ENCODE data around the gene ECE2.

The ECE2 gene

GRCh38 chr3:184277366-184277765 is 1.5 kb downstream of the ECE2 start:
- no peak for DNase-seq

GRCh38 chr3:184282941-184283340 is 7.1 kb downstream of the ECE2 start:
- no peak for DNase-seq

GRCh38 chr3:184283681-184284080 is 7.9 kb downstream of the ECE2 start:
- no peak for DNase-seq

GRCh38 chr3:184284696-184285095 is 8.9 kb downstream of the ECE2 start:
- DNase-seq: peak; percentile 36

GRCh38 chr3:184289426-184289938 is 13.7 kb downstream of the ECE2 start:
- peak; percentile 60 for DNase-seq

- no peak for DNase-seq
Observed at GRCh38 chr3:184290331-184290730, 14.5 kb downstream of the ECE2 start.

- DNase-seq: no peak
Observed at GRCh38 chr3:184291044-184291737, 15.4 kb downstream of the ECE2 start.

- no peak for DNase-seq
Observed at GRCh38 chr3:184291738-184292445, 16.1 kb downstream of the ECE2 start.

- DNase-seq: no peak
Observed at GRCh38 chr3:184295771-184296170, 19.9 kb downstream of the ECE2 start.

- DNase-seq: no peak
Observed at GRCh38 chr3:184296616-184297015, 20.8 kb downstream of the ECE2 start.

GRCh38 chr3:184298759-184299487 is 23.1 kb downstream of the ECE2 start, which contains the start of gene PSMD2:
TSS of gene PSMD2 (plus strand) at chr3:184299241. CDS start at chr3:184299267, 26 bp downstream.
- DNase-seq: peak; percentile 98

- DNase-seq: no peak
Observed at GRCh38 chr3:184299488-184300377, 23.9 kb downstream of the ECE2 start.

GRCh38 chr3:184300378-184300720 is 24.5 kb downstream of the ECE2 start:
- DNase-seq: no peak

- DNase-seq: no peak
Observed at GRCh38 chr3:184305577-184305976, 29.8 kb downstream of the ECE2 start.

- DNase-seq: no peak
Observed at GRCh38 chr3:184306341-184306972, 30.6 kb downstream of the ECE2 start.

- DNase-seq: no peak
Observed at GRCh38 chr3:184307915-184308314, 32.1 kb downstream of the ECE2 start.

GRCh38 chr3:184308744-184309143 is 32.9 kb downstream of the ECE2 start:
- DNase-seq: no peak

- no peak for DNase-seq
Observed at GRCh38 chr3:184311633-184312032, 35.8 kb downstream of the ECE2 start.

GRCh38 chr3:184314363-184314699 is 38.5 kb downstream of the ECE2 start, which contains the start of gene EIF4G1:
TSS of gene EIF4G1 (plus strand) at chr3:184314606. CDS start at chr3:184315797, 1,191 bp downstream.
- DNase-seq: peak; percentile 94

GRCh38 chr3:184314700-184315542 is 39.1 kb downstream of the ECE2 start:
- DNase-seq: peak; percentile 80

- DNase-seq: no peak
Observed at GRCh38 chr3:184315543-184315867, 39.7 kb downstream of the ECE2 start.

All from CD4-positive, alpha-beta T cell treated with Interleukin-12 subunit alpha and Interleukin-12 subunit beta, for 1 hour (primary cell).